ENCODE data around the gene C19orf81.

DNA sequence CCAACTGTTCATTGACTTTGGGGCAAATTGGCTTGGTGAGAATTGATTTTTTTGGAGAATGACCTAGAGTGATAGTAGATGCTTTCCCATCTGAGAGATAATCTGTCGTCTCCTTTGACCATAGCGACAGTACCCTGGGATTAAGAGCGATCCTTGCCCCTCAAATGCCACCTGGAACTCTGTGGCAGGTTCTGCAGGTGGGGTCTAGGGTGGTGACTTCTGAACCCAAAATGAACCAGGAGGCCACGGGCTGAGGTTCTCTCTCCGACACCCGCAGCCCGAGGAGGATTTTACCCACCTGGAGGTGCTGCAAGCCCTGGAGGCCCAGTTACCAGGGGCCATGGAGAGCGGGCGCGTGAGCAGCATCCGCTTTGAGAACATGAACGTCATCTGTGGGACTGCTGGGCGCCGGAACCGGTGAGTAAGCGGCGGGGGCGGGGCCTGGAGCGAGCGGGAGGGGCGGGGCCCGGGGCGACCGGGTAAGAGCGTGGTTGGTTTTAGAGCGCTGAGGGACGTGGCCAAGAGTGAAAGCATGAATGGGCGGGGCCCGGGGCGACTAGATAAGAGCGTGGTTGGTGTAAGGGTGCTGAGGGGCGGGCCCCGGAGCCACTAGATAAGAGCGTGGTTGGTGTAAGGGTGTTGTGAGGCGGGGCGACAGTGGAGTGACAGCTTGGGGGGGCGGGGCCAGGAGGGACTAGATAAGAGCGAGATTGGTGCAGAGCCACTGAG, 8.6 kb downstream of the C19orf81 start:
- TF ChIP-seq CTCF (IDR thresholded peaks at IDR 0.05 in 2 of 3, conservative IDR thresholded peaks at IDR 0.05 in 1 of 3; ENCODE audit: borderline replicate concordance in 1 of 3, insufficient read depth in 1 of 3, low read depth in 2 of 3, low read length in 2 of 3) (no peak), POLR2A (IDR thresholded peaks at IDR 0.05; ENCODE audit: borderline replicate concordance, extremely low read depth, insufficient read depth, insufficient read length) (peak; percentile 47)

Measured in HCT116 (cell line).